Measurements from ENCODE around the gene ALG12. TPM values are rescaled to one million over a fixed set of nuclear protein-coding genes. Genes with fewer than 3 reads are reported as not detected.

ALG12 gene
- polyA plus RNA-seq, 1 of the 3 experiments (the other 2 are of a cell fraction) = 9.9 TPM

- ChIA-PET POLR2A (no interaction called here), CTCF (no interaction called here)
- Histone ChIP-seq H3K9me3 (no peaks in the 10 kb centered on the region; the same call in 1 of the 2 replicates), H3K36me3 (replicated peaks in 1 of 2; ENCODE audit: control insufficient read depth in 1 of 2, insufficient read depth in 2 of 2, low read length in 1 of 2) (peaks cover 46 to 65% of the 10 kb centered on the region in 2 experiments), H3K9ac (no peak overlapping the region), H3K79me2 (ENCODE audit: insufficient read depth) (peaks cover 85% of the 10 kb centered on the region), H3K9me2 (no peaks in the 10 kb centered on the region), H3K4me2 (no peak overlapping the region), H3K27me3 (ENCODE audit: insufficient read depth) (no peaks in the 10 kb centered on the region), H3F3A (replicated peaks; ENCODE audit: insufficient read depth) (no peaks in the 10 kb centered on the region), H3K4me3 (ENCODE audit: low read depth in 2 of 2, low read length in 1 of 2) (no peak overlapping the region), H3K27ac (ENCODE audit: low read depth in 2 of 2, low read length in 1 of 2) (no peak overlapping the region), H3K4me1 (ENCODE audit: control insufficient read depth in 1 of 2, insufficient read depth in 2 of 2, low read depth in 1 of 2, low read length in 1 of 2) (no peaks in the 10 kb centered on the region; a peak in 1 of 4 replicates), H4K20me1 (ENCODE audit: insufficient read depth) (peaks cover 14% of the 10 kb centered on the region), H2AFZ (ENCODE audit: low read depth) (no peak overlapping the region)
- 98% methylated on average over 33 of the region's 41 CpGs for WGBS (ENCODE audit: low lambda C conversion rate)
- TF ChIP-seq YY1 (IDR thresholded peaks at IDR 0.05; ENCODE audit: low read depth) (no peak), RFX5 (IDR thresholded peaks at IDR 0.05; ENCODE audit: low read length) (no peak), MAX (IDR thresholded peaks at IDR 0.05; ENCODE audit: low read depth) (no peak), FOXJ3 (CRISPR knock-in tag; IDR thresholded peaks at IDR 0.05) (no peak), RAD21 (IDR thresholded peaks at IDR 0.05; ENCODE audit: low read length) (no peak), RCOR1 (IDR thresholded peaks at IDR 0.05; ENCODE audit: low read length) (no peak), USF1 (IDR thresholded peaks at IDR 0.05; ENCODE audit: borderline replicate concordance, low read depth) (no peak), GABPA (IDR thresholded peaks at IDR 0.05; ENCODE audit: low read depth) (no peak), IRF3 (IDR thresholded peaks at IDR 0.05; ENCODE audit: low read depth, low read length) (no peak), NFIC (IDR thresholded peaks at IDR 0.05; ENCODE audit: borderline replicate concordance) (no peak), REST (IDR thresholded peaks at IDR 0.05; ENCODE audit: low read depth, low read length) (no peak), MXI1 (IDR thresholded peaks at IDR 0.05; ENCODE audit: low read depth, low read length) (no peak), FOSL2 (IDR thresholded peaks at IDR 0.05; ENCODE audit: borderline replicate concordance, low read depth) (no peak), JUND (IDR thresholded peaks at IDR 0.05) (no peak)
- DNase-seq = no peak
Observed at GRCh38 chr22:49886346-49887063, 31.7 kb downstream of the ALG12 start.
